ENCODE results near the gene CCDC152. TPM values are rescaled to one million over a fixed set of nuclear protein-coding genes. Genes with fewer than 3 reads are reported as not detected.

Gene CCDC152
- total RNA-seq, 1 experiment from 2014 or later = not detected

GRCh38 chr5:42784132-42784531 is 27.5 kb downstream of the CCDC152 start:
- H3K4me1 ChIP-seq (ENCODE audit: insufficient read depth, low read length) = no peaks in the 10 kb centered on the region
- ATAC-seq (no peak), DNase-seq (no peak)
- no peaks in the 10 kb centered on the region for H3K27me3 ChIP-seq (ENCODE audit: low read length)
- H3F3A ChIP-seq (ENCODE audit: low read length, unreplicated experiment) = no peaks in the 10 kb centered on the region
- no peak overlapping the region for H3K9ac ChIP-seq (ENCODE audit: low read length)
- no peak overlapping the region for H3K4me3 ChIP-seq (ENCODE audit: low read length)
- no TSS peak for BruUV-seq (replicated peaks)
- H3K27ac ChIP-seq (ENCODE audit: low read length) = no peak overlapping the region
- CTCF ChIA-PET = no interaction called here
- H3K36me3 ChIP-seq (ENCODE audit: low read depth, low read length) = 0 out of 2 replicates have a peak, but pooled peaks cover 3% of the 10 kb centered on the region
- no peaks in the 10 kb centered on the region for H3K79me2 ChIP-seq (ENCODE audit: low read length)
- intact Hi-C loops (cut with micrococcal nuclease) = no loop called here
- no peaks in the 10 kb centered on the region for H4K20me1 ChIP-seq (ENCODE audit: low read length)
- H2AFZ ChIP-seq (ENCODE audit: low read length) = no peak overlapping the region
- TF ChIP-seq EZH2phosphoT487 (IDR thresholded peaks at IDR 0.05; ENCODE audit: borderline replicate concordance, low read length) (no peak), EZH2 (IDR thresholded peaks at IDR 0.05; ENCODE audit: low read length, unreplicated experiment) (no peak), CTCF (conservative IDR thresholded peaks at IDR 0.05; ENCODE audit: low read depth, low read length) (no peak)
- no peaks in the 10 kb centered on the region for H3K9me2 ChIP-seq (replicated peaks; ENCODE audit: low read length)
- peaks cover 27% of the 10 kb centered on the region for H3K9me3 ChIP-seq (ENCODE audit: low read length)
- POLR2A ChIA-PET (ENCODE audit: unreplicated experiment) = no interaction called here
- H3K4me2 ChIP-seq (ENCODE audit: low read length) = no peak overlapping the region

- ChIA-PET POLR2A (ENCODE audit: unreplicated experiment) (no interaction called here), CTCF (no interaction called here)
- H3F3A ChIP-seq (ENCODE audit: low read length, unreplicated experiment) = no peaks in the 10 kb centered on the region
- no peaks in the 10 kb centered on the region for H3K9me2 ChIP-seq (replicated peaks; ENCODE audit: low read length)
- ATAC-seq = no peak
- H3K27me3 ChIP-seq (ENCODE audit: low read length) = no peaks in the 10 kb centered on the region
- 0 out of 2 replicates have a peak, but pooled peaks cover 3% of the 10 kb centered on the region for H3K36me3 ChIP-seq (ENCODE audit: low read depth, low read length)
- no peak for DNase-seq
- TF ChIP-seq CTCF (conservative IDR thresholded peaks at IDR 0.05; ENCODE audit: low read depth, low read length) = no peak
- no peak for TF ChIP-seq EZH2 (IDR thresholded peaks at IDR 0.05; ENCODE audit: low read length, unreplicated experiment)
- no peak overlapping the region for H3K4me3 ChIP-seq (ENCODE audit: low read length)
- no peak overlapping the region for H3K27ac ChIP-seq (ENCODE audit: low read length)
- no peaks in the 10 kb centered on the region for H3K4me1 ChIP-seq (ENCODE audit: insufficient read depth, low read length)
- H3K4me2 ChIP-seq (ENCODE audit: low read length) = no peak overlapping the region
- intact Hi-C loops (cut with micrococcal nuclease) = no loop called here
- no peak overlapping the region for H3K9ac ChIP-seq (ENCODE audit: low read length)
- H3K9me3 ChIP-seq (ENCODE audit: low read length) = peaks cover 27% of the 10 kb centered on the region
- H4K20me1 ChIP-seq (ENCODE audit: low read length) = no peaks in the 10 kb centered on the region
- H2AFZ ChIP-seq (ENCODE audit: low read length) = no peak overlapping the region
- BruUV-seq (replicated peaks) = no TSS peak
- H3K79me2 ChIP-seq (ENCODE audit: low read length) = no peaks in the 10 kb centered on the region
Observed at GRCh38 chr5:42785756-42786155, 29.1 kb downstream of the CCDC152 start.

- Histone ChIP-seq H3K4me3 (ENCODE audit: low read length) (no peak overlapping the region), H3F3A (ENCODE audit: low read length, unreplicated experiment) (no peaks in the 10 kb centered on the region), H2AFZ (ENCODE audit: low read length) (no peak overlapping the region), H3K4me1 (ENCODE audit: insufficient read depth, low read length) (no peaks in the 10 kb centered on the region), H3K9me2 (replicated peaks; ENCODE audit: low read length) (no peaks in the 10 kb centered on the region), H3K27ac (ENCODE audit: low read length) (no peak overlapping the region), H3K4me2 (ENCODE audit: low read length) (no peak overlapping the region), H3K27me3 (ENCODE audit: low read length) (no peaks in the 10 kb centered on the region), H3K9ac (ENCODE audit: low read length) (no peak overlapping the region), H4K20me1 (ENCODE audit: low read length) (no peaks in the 10 kb centered on the region), H3K9me3 (ENCODE audit: low read length) (peaks cover 27% of the 10 kb centered on the region), H3K36me3 (ENCODE audit: low read depth, low read length) (0 out of 2 replicates have a peak, but pooled peaks cover 3% of the 10 kb centered on the region), H3K79me2 (ENCODE audit: low read length) (no peaks in the 10 kb centered on the region)
- DNase-seq (no peak), ATAC-seq (no peak)
- no peak for TF ChIP-seq EZH2 (IDR thresholded peaks at IDR 0.05; ENCODE audit: low read length, unreplicated experiment)
- no peak for TF ChIP-seq EZH2phosphoT487 (IDR thresholded peaks at IDR 0.05; ENCODE audit: borderline replicate concordance, low read length)
- ChIA-PET POLR2A (ENCODE audit: unreplicated experiment) (no interaction called here), CTCF (no interaction called here)
- intact Hi-C loops (cut with micrococcal nuclease) = no loop called here
- BruUV-seq (replicated peaks) = no TSS peak
Observed at GRCh38 chr5:42787073-42787472, 30.5 kb downstream of the CCDC152 start.
